Parathyroid adenoma (tissue), 2 donors: ENCODE measurements around the gene CDH4.

ENCODE experiments used
- H2AFZ ChIP-seq: fragments of 300-600 bp; sonication (generic); one replicate; pipeline ENCODE4 v1.7.0; 2017; ENCODE audit warnings: antibody characterized with exemption, mild to moderate bottlenecking
- H3K27ac ChIP-seq: fragments of 300-600 bp; sonication (generic); one replicate; pipeline ENCODE4 v1.7.0; 2017
- H3K27me3 ChIP-seq: fragments of 300-600 bp; sonication (generic); one replicate; pipeline ENCODE4 v1.7.0; 2017; ENCODE audit warnings: low read length; ENCODE audit not compliant: control insufficient read depth, insufficient read depth
- H3K36me3 ChIP-seq: fragments of 300-600 bp; sonication (generic); one replicate; pipeline ENCODE4 v1.7.0; 2017; ENCODE audit warnings: low read length; ENCODE audit not compliant: control insufficient read depth, insufficient read depth
- H3K4me1 ChIP-seq: fragments of 300-600 bp; sonication (generic); one replicate; pipeline ENCODE4 v1.7.0; 2017; ENCODE audit warnings: control low read depth
- H3K4me2 ChIP-seq: fragments of 300-600 bp; sonication (generic); one replicate; pipeline ENCODE4 v1.7.0; 2017; ENCODE audit warnings: low read length
- H3K4me3 ChIP-seq: fragments of 300-600 bp; sonication (generic); one replicate; pipeline ENCODE4 v1.7.0; 2017; ENCODE audit warnings: low read depth, low read length
- H3K79me2 ChIP-seq: fragments of 300-600 bp; sonication (generic); one replicate; pipeline ENCODE4 v1.7.0; 2017; ENCODE audit warnings: control low read depth
- H3K9ac ChIP-seq: fragments of 300-600 bp; sonication (generic); one replicate; pipeline ENCODE4 v1.7.0; 2017; ENCODE audit warnings: mild to moderate bottlenecking
- H3K9me3 ChIP-seq: fragments of 300-600 bp; sonication (generic); one replicate; pipeline ENCODE4 v1.7.0; 2017; ENCODE audit warnings: low read length; ENCODE audit not compliant: control insufficient read depth
- TF ChIP-seq, protein P1 (sequence below): fragments of 300-600 bp; sonication (generic); IDR thresholded peaks from one replicate; pipeline ENCODE4 v1.7.0; 2017; ENCODE audit warnings: antibody characterized with exemption, mild to moderate bottlenecking
- donor health status: primary hyperparathyroidism.

CDH4 gene

DNA sequence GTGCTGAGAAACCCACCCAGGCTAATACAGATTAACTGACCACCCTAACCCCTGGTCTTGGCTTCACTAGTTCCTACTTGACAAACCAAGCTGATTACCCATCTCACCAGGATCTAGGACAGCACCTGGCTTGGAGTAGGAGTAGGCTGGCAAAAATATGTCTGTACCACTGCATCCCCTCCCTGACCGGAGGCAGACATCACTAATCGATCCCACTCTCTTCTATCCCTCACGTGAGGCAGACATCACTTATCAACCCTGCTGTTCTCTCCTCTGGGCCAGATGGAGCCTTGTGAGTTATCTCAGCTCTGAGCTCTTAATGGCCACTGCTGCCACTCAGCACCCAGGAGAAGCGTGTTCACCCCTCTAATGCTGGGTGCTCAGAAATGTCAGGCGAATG lies 324.3 kb downstream of the CDH4 start:
- Histone ChIP-seq H3K79me2 (no peaks in the 10 kb centered on the region), H3K4me2 (no peak overlapping the region), H3K9ac (no peak overlapping the region), H3K4me3 (no peak overlapping the region), H3K4me1 (no peaks in the 10 kb centered on the region), H3K27me3 (peaks cover 4% of the 10 kb centered on the region), H3K27ac (no peak overlapping the region), H2AFZ (no peak overlapping the region), H3K9me3 (no peaks in the 10 kb centered on the region), H3K36me3 (no peaks in the 10 kb centered on the region)
- TF ChIP-seq, protein P1, sequence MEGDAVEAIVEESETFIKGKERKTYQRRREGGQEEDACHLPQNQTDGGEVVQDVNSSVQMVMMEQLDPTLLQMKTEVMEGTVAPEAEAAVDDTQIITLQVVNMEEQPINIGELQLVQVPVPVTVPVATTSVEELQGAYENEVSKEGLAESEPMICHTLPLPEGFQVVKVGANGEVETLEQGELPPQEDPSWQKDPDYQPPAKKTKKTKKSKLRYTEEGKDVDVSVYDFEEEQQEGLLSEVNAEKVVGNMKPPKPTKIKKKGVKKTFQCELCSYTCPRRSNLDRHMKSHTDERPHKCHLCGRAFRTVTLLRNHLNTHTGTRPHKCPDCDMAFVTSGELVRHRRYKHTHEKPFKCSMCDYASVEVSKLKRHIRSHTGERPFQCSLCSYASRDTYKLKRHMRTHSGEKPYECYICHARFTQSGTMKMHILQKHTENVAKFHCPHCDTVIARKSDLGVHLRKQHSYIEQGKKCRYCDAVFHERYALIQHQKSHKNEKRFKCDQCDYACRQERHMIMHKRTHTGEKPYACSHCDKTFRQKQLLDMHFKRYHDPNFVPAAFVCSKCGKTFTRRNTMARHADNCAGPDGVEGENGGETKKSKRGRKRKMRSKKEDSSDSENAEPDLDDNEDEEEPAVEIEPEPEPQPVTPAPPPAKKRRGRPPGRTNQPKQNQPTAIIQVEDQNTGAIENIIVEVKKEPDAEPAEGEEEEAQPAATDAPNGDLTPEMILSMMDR, result no peak

DNA sequence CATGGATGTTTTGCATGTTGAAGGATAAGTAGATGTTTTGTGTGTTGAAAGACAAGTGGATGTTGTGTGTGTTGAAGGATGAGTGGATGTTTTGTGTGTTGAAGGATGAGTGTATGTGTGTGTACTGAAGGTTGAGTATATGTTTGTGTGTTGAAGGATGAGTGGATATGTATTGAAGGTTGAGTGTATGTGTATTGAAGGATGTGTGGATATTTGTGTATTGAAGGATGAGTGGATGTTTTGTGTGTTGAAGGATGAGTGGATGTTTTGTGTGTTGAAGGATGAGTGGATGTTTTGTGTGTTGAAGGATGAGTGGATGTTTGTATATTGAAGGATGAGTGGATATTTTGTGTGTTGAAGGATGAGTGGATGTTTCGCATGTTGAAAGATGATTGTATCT lies 325.0 kb downstream of the CDH4 start:
- H3K79me2 ChIP-seq, result no peaks in the 10 kb centered on the region
- H3K4me1 ChIP-seq, result no peaks in the 10 kb centered on the region
- H2AFZ ChIP-seq, result no peak overlapping the region
- H3K9ac ChIP-seq, result no peak overlapping the region
- H3K9me3 ChIP-seq, result no peaks in the 10 kb centered on the region
- H3K27ac ChIP-seq, result no peak overlapping the region
- H3K36me3 ChIP-seq, result no peaks in the 10 kb centered on the region
- H3K27me3 ChIP-seq, result peaks cover 4% of the 10 kb centered on the region
- H3K4me3 ChIP-seq, result no peak overlapping the region
- no peak overlapping the region for H3K4me2 ChIP-seq
- TF ChIP-seq, protein P1, result no peak

DNA sequence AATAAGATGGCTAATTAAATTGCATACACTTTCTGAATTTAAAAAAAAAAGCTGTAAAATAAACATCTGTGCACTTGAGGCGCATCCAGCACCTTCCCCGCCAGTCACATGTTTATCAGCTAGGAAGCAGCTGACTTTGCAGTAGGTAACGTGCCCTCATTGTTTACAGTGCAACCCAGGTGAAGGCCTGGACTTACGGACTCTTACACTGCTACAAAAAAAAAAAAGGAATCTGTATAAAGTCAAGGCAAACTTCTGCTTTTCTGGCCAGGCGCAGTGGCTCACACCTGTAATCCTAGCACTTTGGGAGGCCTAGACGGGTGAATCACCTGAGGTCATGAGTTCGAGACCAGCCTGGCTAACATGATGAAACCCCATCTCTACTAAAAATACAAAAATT lies 327.8 kb downstream of the CDH4 start:
- Histone ChIP-seq H3K36me3 (no peaks in the 10 kb centered on the region), H2AFZ (no peak overlapping the region), H3K4me3 (no peak overlapping the region), H3K4me2 (no peak overlapping the region), H3K27me3 (peaks cover 4% of the 10 kb centered on the region), H3K79me2 (no peaks in the 10 kb centered on the region), H3K9ac (no peak overlapping the region), H3K27ac (no peak overlapping the region), H3K4me1 (no peaks in the 10 kb centered on the region), H3K9me3 (no peaks in the 10 kb centered on the region)
- TF ChIP-seq, protein P1, result no peak

DNA sequence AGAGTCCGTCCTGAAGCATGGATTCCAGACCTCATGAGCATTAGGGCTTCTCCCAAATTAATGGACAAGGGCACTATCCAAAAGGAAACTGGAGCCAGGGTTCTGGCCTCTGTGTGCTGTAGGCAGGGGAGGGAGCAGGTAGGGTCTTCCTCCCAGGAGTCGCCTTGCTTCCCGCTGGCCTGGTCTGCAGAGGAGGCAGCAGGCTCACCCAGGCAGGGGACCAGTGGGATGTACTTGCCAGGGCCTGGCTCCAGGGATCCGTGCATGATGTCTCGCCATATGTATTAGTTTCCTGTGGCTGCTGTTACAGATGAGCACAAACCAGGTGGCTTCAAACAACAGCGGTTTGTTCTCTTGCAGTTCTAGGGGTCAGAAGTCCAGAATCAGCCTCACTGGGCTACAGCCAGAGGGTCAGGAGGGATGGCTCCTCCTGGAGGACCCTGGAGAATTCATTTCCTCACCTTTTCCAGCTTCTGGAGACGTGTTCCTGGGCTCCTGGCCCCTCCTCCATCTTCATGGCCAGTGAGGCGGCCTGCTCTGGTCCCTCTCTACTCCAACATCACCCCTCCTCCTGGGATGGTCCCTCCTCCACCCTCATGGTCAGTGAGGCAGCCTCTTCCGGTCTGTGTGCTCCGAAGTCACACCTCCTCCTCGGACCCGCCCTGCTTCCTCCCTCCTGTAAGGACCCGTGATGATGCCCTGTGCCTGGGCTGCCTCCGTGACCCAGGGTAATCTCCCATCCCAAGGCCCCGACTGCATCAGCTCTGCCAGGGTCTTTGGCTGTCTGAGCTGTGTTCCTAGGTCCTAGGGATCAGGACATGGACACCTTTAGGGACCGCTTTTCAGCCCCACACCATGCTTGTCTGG lies 329.1 kb downstream of the CDH4 start:
- TF ChIP-seq, protein P1, result no peak
- Histone ChIP-seq H3K4me1 (no peaks in the 10 kb centered on the region), H3K79me2 (no peaks in the 10 kb centered on the region), H3K9ac (no peak overlapping the region), H3K27ac (no peak overlapping the region), H3K27me3 (peaks cover 4% of the 10 kb centered on the region), H3K4me2 (no peak overlapping the region), H2AFZ (no peak overlapping the region), H3K4me3 (no peak overlapping the region), H3K36me3 (no peaks in the 10 kb centered on the region), H3K9me3 (no peaks in the 10 kb centered on the region)

DNA sequence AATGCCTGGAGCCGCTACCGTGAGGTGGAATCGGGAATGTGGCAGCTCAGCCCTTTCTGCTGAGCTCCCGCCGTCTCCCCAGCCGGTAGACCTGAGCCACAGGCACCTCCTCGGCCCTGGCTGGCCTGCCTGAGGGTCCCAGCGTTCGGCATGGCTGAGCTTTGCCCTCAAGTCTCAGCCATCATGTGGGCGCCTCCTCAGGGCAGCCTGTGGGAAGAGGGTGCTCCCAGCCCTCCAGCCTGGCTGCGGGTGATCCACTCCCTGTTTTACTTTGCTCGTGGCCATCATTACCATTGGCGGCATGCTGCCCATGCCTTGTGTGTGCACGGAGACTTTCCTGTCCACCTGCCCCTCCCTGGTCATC lies 329.7 kb downstream of the CDH4 start:
- H3K4me1 ChIP-seq, result no peaks in the 10 kb centered on the region
- H3K4me3 ChIP-seq, result no peak overlapping the region
- no peak overlapping the region for H2AFZ ChIP-seq
- no peak overlapping the region for H3K4me2 ChIP-seq
- H3K79me2 ChIP-seq, result no peaks in the 10 kb centered on the region
- peaks cover 4% of the 10 kb centered on the region for H3K27me3 ChIP-seq
- no peaks in the 10 kb centered on the region for H3K36me3 ChIP-seq
- H3K9ac ChIP-seq, result no peak overlapping the region
- TF ChIP-seq, protein P1, result no peak
- H3K9me3 ChIP-seq, result no peaks in the 10 kb centered on the region
- H3K27ac ChIP-seq, result no peak overlapping the region
